ENCODE results near the gene FITM1. TPM values are rescaled to one million over a fixed set of nuclear protein-coding genes. Genes with fewer than 3 reads are reported as not detected.

Gene FITM1
- total and polyA plus RNA-seq, 2 donors (not counting 3 experiments of a cell fraction or from before 2014, with no cell fraction given), result 0.54 TPM; not detected in 1

DNA sequence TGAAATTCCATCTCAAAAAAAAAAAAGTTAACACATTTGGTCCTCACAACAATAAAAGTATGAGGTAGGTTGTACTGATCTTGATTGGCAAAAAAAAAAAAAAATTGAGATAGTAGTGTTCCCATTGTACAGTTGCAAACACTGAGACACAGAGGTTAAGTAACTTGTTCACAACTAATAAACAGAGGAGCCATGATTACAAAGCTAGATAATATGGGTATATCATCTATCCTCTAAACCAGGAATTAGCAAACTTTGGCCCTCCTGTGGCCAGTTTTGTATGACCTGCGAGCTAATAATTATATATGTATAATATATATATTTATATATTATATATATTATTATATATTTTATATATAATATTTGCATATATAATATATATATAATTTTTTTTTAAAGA lies 3.3 kb downstream of the FITM1 start:
- FAIRE-seq (no peak), DNase-seq (ENCODE audit: low read depth, low spot score) (no peak)
- H3K27me3 ChIP-seq (ENCODE audit: control insufficient read depth in 2 of 2, insufficient read depth in 2 of 2, low read length in 2 of 2), result no peaks in the 10 kb centered on the region
- intact Hi-C loops (cut with micrococcal nuclease), result no loop called here
- H3K4me1 ChIP-seq (ENCODE audit: control insufficient read depth, extremely low read depth, insufficient read depth, low read length), result peaks cover 11% of the 10 kb centered on the region
- no peak overlapping the region for H3K4me3 ChIP-seq (replicated peaks in 1 of 3; ENCODE audit: insufficient read depth in 1 of 3, low read depth in 1 of 3, low read length in 3 of 3)
- BruUV-seq (replicated peaks), result no TSS peak
- H3K79me2 ChIP-seq (ENCODE audit: control insufficient read depth, insufficient read depth, low read length), result peaks cover 5% of the 10 kb centered on the region
- H3K36me3 ChIP-seq (ENCODE audit: control insufficient read depth in 2 of 2, extremely low read depth in 1 of 2, insufficient read depth in 2 of 2, low read length in 2 of 2), result peaks cover 6 to 10% of the 10 kb centered on the region in 2 experiments
- H3K9me1 ChIP-seq (replicated peaks; ENCODE audit: control insufficient read depth, extremely low read depth, insufficient read depth, low read length), result no peaks in the 10 kb centered on the region
- no peak overlapping the region for H2AFZ ChIP-seq (ENCODE audit: low read depth, low read length)
- TF ChIP-seq FOS (IDR thresholded peaks at IDR 0.05; ENCODE audit: borderline replicate concordance, insufficient read depth, low read length), result no peak
- TF ChIP-seq, protein P1, sequence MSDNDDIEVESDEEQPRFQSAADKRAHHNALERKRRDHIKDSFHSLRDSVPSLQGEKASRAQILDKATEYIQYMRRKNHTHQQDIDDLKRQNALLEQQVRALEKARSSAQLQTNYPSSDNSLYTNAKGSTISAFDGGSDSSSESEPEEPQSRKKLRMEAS (IDR thresholded peaks at IDR 0.05; ENCODE audit: insufficient read depth, insufficient read length), result no peak
- TF ChIP-seq, protein P2, sequence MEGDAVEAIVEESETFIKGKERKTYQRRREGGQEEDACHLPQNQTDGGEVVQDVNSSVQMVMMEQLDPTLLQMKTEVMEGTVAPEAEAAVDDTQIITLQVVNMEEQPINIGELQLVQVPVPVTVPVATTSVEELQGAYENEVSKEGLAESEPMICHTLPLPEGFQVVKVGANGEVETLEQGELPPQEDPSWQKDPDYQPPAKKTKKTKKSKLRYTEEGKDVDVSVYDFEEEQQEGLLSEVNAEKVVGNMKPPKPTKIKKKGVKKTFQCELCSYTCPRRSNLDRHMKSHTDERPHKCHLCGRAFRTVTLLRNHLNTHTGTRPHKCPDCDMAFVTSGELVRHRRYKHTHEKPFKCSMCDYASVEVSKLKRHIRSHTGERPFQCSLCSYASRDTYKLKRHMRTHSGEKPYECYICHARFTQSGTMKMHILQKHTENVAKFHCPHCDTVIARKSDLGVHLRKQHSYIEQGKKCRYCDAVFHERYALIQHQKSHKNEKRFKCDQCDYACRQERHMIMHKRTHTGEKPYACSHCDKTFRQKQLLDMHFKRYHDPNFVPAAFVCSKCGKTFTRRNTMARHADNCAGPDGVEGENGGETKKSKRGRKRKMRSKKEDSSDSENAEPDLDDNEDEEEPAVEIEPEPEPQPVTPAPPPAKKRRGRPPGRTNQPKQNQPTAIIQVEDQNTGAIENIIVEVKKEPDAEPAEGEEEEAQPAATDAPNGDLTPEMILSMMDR (IDR thresholded peaks at IDR 0.05; ENCODE audit: extremely low read depth in 1 of 2, insufficient read depth in 1 of 2, low read depth in 1 of 2, low read length in 2 of 2), result no peak
- TF ChIP-seq GATA2 (IDR thresholded peaks at IDR 0.05; ENCODE audit: insufficient read depth, insufficient read length, low read depth, low read length), result no peak
- TF ChIP-seq JUN (IDR thresholded peaks at IDR 0.05; ENCODE audit: borderline replicate concordance, insufficient read depth, insufficient read length, low read depth), result no peak
- TF ChIP-seq POLR2AphosphoS5 (IDR thresholded peaks at IDR 0.05; ENCODE audit: insufficient read depth, low read depth, low read length), result no peak
- no peak for TF ChIP-seq POLR2A (IDR thresholded peaks at IDR 0.05; ENCODE audit: low read depth, low read length)
- no peak for TF ChIP-seq EZH2 (IDR thresholded peaks at IDR 0.05; ENCODE audit: borderline replicate concordance, low read depth, low read length, severe bottlenecking)
- TF ChIP-seq MYC (IDR thresholded peaks at IDR 0.05; ENCODE audit: low read depth, low read length), result no peak
- ChIA-PET CTCF (interaction anchor here (0.7 to 1.1 kb wide), 3 partner anchors 19 to 43 kb away, joined by 3 to 5 read pairs (median 3); partner anchors contain the start of genes DCAF11, NRL and PCK2), POLR2A (interaction anchor here (0.7 kb wide), 1 partner anchor 9 kb away, joined by 7 read pairs; no protein-coding TSS in a partner anchor)
- no peak overlapping the region for H3K4me2 ChIP-seq (ENCODE audit: insufficient read depth, low read length)
- dilution Hi-C loops (cut with MboI; ENCODE audit: extremely low pct_ligation_motif_present, low sequenced_read_pairs), result no loop called here
- H3K9me3 ChIP-seq (replicated peaks; ENCODE audit: control insufficient read depth, insufficient read depth, low read length), result no peaks in the 10 kb centered on the region
- no peak overlapping the region for H3K27ac ChIP-seq (ENCODE audit: insufficient read depth, low read depth, low read length)
- H4K20me1 ChIP-seq (replicated peaks; ENCODE audit: control insufficient read depth, extremely low read depth, insufficient read depth, low read length), result no peaks in the 10 kb centered on the region
- H3K9ac ChIP-seq (replicated peaks; ENCODE audit: extremely low read depth, insufficient read depth, low read length), result no peak overlapping the region
